Measurements from ENCODE around the gene TAOK1. TPM values are rescaled to one million over a fixed set of nuclear protein-coding genes. Genes with fewer than 3 reads are reported as not detected.

The TAOK1 gene
- total and polyA plus RNA-seq, 9 of the 15 experiments (the other 6 are each of a cell fraction or from before 2014, with no cell fraction given): 3.2 to 33.1 (median 16.5) TPM

DNA sequence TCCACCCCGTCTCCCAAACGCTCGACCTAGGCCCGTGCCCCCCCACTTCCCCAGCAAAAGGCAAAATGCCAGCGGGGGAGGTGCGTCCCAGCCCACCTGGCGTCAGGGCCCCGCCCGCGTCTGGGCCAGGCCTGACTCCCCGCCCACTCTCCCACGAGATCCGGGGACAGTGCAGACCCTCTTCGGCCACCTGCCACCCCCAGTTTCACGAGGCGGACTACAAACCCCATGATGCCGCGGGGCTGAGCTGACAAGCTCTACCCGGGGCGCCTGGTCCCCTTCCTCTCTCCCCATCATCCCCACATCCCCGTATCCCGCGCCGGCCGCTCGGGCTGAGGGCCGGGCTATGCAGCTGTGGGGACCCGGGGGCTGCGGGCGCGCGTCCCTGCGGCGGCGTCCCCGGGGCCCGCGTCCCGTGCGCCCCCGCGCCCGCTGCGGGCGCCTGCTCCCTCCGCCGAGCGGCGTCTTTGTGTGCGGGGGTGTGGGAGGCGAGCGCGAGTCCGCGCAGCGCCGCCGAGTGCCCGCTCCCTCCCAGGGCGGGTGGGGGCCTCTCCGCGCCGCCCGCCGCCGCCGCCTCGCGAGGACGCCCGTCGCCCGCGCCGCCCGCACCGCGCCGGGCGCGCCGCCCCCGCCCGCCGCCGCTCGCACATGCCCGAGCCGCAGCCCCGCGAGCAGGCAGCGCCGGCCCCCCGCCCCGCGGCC is 202.8 kb downstream of the TAOK1 start, which contains the start of gene ANKRD13B (continued):
- TF ChIP-seq SIX5 (IDR thresholded peaks at IDR 0.05; ENCODE audit: borderline replicate concordance in 1 of 2, insufficient read depth in 1 of 2, low read depth in 1 of 2, low read length in 2 of 2) (peak; percentile 28 to 53; a peak in 3 of 4 replicates), RB1 (IDR thresholded peaks at IDR 0.05; ENCODE audit: low read depth) (peak; percentile 60; the same call in 1 of the 2 replicates), PCBP1 (IDR thresholded peaks at IDR 0.05; ENCODE audit: low read depth, low read length, poor library complexity, severe bottlenecking) (peak; percentile 53), NONO (IDR thresholded peaks at IDR 0.05; ENCODE audit: low read depth in 2 of 2, low read length in 1 of 2) (peak in 1 of 2 experiments; percentile 69; a peak in 1 of 4 replicates), MBD2 (IDR thresholded peaks at IDR 0.05; ENCODE audit: borderline replicate concordance, low read depth) (0 out of 2 replicates have a peak, but pooled peaks have one; percentile 24), TEAD1 (CRISPR knock-in tag; IDR thresholded peaks at IDR 0.05) (no peak), ZNF764 (CRISPR knock-in tag; IDR thresholded peaks at IDR 0.05; ENCODE audit: low read depth) (no peak), FIP1L1 (IDR thresholded peaks at IDR 0.05; ENCODE audit: low read depth, low read length, poor library complexity, severe bottlenecking) (peak; percentile 42)
- TF ChIP-seq, protein P1, sequence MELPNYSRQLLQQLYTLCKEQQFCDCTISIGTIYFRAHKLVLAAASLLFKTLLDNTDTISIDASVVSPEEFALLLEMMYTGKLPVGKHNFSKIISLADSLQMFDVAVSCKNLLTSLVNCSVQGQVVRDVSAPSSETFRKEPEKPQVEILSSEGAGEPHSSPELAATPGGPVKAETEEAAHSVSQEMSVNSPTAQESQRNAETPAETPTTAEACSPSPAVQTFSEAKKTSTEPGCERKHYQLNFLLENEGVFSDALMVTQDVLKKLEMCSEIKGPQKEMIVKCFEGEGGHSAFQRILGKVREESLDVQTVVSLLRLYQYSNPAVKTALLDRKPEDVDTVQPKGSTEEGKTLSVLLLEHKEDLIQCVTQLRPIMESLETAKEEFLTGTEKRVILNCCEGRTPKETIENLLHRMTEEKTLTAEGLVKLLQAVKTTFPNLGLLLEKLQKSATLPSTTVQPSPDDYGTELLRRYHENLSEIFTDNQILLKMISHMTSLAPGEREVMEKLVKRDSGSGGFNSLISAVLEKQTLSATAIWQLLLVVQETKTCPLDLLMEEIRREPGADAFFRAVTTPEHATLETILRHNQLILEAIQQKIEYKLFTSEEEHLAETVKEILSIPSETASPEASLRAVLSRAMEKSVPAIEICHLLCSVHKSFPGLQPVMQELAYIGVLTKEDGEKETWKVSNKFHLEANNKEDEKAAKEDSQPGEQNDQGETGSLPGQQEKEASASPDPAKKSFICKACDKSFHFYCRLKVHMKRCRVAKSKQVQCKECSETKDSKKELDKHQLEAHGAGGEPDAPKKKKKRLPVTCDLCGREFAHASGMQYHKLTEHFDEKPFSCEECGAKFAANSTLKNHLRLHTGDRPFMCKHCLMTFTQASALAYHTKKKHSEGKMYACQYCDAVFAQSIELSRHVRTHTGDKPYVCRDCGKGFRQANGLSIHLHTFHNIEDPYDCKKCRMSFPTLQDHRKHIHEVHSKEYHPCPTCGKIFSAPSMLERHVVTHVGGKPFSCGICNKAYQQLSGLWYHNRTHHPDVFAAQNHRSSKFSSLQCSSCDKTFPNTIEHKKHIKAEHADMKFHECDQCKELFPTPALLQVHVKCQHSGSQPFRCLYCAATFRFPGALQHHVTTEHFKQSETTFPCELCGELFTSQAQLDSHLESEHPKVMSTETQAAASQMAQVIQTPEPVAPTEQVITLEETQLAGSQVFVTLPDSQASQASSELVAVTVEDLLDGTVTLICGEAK (IDR thresholded peaks at IDR 0.05): 0 out of 2 replicates have a peak, but pooled peaks have one; percentile 42
- TF ChIP-seq, protein P1 (CRISPR knock-in tag; IDR thresholded peaks at IDR 0.05): no peak
- TF ChIP-seq, protein P2, sequence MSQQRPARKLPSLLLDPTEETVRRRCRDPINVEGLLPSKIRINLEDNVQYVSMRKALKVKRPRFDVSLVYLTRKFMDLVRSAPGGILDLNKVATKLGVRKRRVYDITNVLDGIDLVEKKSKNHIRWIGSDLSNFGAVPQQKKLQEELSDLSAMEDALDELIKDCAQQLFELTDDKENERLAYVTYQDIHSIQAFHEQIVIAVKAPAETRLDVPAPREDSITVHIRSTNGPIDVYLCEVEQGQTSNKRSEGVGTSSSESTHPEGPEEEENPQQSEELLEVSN (IDR thresholded peaks at IDR 0.05; ENCODE audit: borderline replicate concordance in 1 of 2, extremely low read depth in 1 of 2, insufficient read depth in 1 of 2, insufficient read length in 1 of 2, low read depth in 1 of 2, low read length in 1 of 2, poor library complexity in 1 of 2, severe bottlenecking in 1 of 2): peak in 1 of 2 experiments; percentile 45
- TF ChIP-seq, protein P3, sequence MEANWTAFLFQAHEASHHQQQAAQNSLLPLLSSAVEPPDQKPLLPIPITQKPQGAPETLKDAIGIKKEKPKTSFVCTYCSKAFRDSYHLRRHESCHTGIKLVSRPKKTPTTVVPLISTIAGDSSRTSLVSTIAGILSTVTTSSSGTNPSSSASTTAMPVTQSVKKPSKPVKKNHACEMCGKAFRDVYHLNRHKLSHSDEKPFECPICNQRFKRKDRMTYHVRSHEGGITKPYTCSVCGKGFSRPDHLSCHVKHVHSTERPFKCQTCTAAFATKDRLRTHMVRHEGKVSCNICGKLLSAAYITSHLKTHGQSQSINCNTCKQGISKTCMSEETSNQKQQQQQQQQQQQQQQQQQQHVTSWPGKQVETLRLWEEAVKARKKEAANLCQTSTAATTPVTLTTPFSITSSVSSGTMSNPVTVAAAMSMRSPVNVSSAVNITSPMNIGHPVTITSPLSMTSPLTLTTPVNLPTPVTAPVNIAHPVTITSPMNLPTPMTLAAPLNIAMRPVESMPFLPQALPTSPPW (CRISPR knock-in tag; IDR thresholded peaks at IDR 0.05): peak; percentile 46

Measured in K562 (cell line).